M059J (cell line): ENCODE measurements around the gene SHC3. TPM values are rescaled to one million over a fixed set of nuclear protein-coding genes. Genes with fewer than 3 reads are reported as not detected.

Experiments
- DNase-seq: peaks from one replicate; pipeline ENCODE4 v3.0.0-alpha.2; 2012; ENCODE audit warnings: low read depth
- total RNA-seq: library from RNA; depleted of rRNA; stranded (reverse); fragments of >200 nt; shearing (Covaris generic); gene quantifications from 2 replicates; pipeline ENCODE4 v1.2.3, GENCODE V29; 2014

The SHC3 gene
- total RNA-seq, 1 experiment from 2014 or later, result 3.2 TPM

DNA sequence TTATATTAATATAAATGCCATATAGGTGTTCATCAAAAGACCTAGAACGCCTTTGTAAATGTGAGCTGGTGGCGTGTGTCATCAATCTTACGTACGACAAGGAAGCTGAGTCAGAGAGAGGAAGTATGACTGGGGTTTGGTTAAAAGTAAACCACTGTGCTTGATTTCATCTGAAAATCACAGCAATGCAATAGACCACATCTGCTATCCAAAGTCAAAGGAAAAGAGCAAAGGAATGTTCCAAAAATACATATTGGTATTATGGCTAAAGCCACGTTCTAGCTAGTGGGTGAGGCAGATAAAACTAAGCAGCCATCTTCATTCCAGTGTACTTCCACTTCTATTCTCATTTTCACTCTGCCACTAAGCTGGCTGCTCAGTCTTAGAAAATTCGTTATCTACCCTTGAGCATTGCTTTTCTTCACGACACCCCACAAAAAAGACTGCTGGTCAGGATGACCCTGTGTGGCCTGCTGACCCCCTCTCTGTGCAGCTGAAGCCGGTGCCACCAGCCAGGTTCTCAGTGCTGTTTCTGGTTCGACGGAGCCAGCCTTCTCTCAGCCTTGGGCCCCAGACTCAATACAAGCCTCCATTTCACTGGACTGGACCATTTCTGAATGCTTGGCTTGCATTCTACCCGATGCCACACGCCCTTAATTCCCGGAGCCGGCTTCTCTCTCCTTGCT is 23.8 kb downstream of the SHC3 start:
- DNase-seq, result peak; percentile 94

DNA sequence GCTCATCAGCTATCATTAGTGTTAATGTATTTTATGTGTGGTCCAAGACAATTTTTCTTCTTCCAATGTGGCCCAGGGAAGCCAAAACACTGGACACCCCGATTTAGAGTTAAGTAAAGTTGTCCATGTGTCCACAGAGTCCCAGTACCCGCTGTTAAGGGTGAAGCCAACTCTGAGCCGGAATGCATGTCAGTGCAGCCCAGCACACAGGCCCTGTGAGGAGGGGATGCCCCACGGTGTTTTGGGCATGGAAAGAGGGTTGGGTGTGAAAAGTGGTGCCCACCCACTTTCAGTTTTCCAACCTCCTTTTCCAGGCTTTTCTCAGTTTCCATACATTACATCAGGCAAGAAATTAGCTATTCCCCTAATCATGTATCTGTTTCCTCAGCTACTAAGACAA is 24.4 kb downstream of the SHC3 start:
- no peak for DNase-seq

DNA sequence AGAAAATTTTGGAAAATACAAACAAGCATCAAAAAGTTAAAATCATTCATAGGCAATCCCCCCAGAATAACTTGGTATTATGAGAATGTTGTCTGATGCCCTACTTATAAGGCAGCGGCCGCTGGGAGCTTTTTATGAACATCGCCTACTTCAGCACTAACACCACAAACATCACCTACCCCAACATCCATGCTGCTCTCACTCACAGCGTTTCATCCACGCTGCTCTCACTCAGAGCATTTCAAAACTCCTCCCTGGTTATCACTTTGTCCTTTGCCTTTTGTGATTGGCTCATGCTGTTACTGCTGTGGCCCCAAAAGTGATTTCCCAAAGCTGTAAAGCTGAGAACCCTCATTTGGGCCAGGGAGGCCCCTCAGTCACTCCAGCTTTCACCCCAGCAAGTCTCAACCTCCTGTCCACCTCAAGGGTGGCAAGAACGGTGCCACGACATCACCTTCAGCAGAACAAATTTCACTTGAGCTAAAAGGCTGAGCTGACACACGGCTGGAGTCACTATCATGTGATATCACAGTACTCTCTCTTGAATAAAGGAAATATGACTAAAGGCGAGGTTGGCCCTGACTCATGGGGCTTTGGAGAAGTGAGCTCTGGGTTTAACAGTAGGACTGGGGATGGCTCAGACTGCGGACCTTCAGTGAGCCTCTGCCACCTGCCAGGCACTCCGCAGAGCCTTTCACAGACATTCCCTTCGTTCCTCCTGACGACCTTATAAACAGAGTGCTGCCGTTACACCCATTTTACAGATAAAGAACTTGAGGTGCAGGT is 25.2 kb downstream of the SHC3 start:
- DNase-seq, result peak; percentile 95

DNA sequence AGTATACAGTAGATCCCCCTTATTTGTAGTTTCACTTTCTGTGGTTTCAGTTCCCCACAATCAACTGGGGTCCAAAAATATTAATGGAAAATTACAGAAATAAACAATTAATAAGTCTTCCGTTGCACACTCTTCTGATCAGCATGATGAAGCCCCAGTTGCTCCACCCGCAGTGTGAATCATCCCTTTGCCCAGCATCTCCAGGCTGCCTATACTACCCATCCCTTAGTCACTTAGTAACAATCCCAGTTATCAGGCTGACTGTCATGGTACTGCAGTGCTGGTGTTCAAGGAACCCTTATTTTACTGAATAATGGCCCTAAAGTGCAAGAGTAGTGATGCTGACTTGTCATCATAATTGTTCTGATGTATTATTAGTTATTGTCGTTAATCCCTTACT is 28.9 kb downstream of the SHC3 start:
- DNase-seq, result peak; percentile 81

DNA sequence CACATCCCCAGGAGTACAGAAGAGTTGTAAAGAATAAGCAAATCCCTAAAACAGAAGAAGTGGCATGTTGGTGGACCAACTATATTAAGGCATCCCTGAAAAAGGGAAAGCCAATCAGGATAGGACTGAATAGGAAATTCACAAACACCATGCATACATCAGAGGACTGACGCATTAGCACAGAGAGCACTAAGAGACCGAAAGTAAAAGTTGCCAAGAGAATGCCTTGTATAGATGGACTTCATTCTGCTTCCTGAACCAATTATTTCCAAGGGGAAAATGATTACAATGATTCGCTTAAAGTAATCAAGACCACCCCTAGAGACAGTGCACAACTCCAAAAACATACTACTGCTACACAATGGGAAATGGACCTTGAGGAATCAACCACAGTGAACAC is 33.5 kb downstream of the SHC3 start:
- no peak for DNase-seq

DNA sequence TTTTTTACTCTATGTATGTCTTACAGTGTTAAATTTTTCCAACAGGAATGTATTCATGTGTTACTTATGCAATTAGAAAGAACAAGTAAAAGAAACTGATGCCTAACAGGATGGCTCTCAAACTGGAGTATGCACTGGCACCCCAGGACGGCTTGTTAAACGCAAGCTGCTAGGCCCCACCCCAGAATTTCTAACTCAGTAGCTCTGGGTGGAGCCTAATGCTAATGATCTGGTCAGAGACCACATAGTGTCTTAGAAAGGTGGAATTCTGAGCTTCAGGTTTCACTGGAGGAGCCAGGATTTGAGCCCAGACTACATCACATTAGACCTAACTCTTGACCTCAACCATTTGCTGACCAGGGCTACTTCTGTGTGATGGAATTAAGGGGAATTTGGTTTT is 34.4 kb downstream of the SHC3 start:
- DNase-seq, result no peak

DNA sequence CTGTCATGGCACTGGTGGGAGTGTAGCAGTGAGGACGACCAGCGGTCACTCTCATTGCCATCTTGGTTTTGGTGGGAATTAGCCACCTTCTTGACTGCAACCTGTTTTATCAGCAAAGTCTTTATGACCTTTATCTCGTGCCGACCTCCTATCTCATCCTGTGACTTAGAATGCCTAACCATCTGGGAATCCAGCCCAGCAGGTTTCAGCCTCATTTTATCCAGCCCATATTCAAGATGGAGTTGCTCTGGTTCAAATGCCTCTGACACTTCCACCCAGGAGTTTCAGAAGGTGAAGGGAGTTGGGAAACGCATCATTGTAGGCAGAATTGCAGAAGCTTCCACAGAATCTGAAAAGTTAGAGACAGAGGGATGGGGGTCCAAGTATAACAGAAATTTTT is 35.4 kb downstream of the SHC3 start:
- no peak for DNase-seq

DNA sequence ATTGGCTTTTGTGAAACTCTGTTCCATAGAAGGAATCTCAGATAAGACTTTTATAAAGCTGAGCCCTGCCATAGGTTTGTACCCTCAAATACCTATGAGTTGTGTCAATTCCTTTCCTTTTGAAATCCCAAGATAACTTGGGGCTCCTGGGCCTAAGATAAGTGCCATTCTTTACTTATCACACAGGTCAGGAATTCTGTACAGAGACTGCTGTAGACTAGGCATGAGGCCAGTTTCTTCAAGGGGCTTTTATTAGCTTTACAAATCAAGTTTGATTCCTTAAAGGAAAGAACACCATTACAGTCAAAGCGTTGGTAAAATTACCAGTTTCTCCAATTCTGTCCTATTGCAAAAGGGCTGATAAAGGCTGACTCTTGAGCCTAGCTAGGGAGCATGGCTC is 39.2 kb downstream of the SHC3 start:
- peak; percentile 62 for DNase-seq

DNA sequence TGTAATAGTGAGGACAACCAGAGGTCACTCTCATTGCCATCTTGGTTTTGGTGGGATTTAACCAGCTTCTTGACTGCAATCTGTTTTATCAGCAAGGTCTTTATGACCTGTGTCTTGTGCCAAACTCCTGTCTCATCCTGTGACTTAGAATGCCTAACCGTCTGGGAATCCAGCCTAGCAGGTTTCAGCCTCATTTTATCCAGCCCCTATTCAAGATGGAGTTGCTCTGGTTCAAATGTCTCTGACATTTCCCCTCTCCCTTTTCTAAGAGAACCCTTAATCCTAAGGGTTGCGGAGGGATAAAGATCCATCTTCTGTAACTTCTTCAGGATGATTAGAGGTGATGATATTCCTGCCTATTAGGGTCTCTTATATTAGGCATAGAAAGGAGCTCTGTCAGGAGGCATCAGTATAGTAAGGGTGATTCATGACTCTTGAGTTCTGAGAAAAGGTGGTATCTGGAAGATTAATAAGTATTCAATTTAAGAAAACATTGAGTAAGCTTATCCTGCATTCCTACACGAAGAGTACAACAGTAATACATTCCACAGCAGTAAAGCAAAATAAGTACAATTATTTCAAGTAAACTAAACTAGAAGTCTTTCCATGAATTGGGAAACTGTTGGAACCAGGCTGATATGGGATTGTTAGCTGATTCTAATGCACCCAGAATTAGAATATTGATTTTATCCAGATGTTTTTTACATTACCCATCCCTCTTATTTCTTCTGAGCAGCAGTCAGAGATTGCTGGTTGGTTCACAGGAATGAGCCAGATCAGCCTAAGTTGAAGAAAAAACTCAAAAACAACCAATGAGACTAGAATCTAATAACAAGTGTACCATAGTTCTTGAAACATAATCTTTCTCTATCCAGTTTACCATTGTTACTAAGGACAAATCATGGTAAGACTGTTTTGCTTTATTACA is 39.9 kb downstream of the SHC3 start:
- peak; percentile 78 for DNase-seq

DNA sequence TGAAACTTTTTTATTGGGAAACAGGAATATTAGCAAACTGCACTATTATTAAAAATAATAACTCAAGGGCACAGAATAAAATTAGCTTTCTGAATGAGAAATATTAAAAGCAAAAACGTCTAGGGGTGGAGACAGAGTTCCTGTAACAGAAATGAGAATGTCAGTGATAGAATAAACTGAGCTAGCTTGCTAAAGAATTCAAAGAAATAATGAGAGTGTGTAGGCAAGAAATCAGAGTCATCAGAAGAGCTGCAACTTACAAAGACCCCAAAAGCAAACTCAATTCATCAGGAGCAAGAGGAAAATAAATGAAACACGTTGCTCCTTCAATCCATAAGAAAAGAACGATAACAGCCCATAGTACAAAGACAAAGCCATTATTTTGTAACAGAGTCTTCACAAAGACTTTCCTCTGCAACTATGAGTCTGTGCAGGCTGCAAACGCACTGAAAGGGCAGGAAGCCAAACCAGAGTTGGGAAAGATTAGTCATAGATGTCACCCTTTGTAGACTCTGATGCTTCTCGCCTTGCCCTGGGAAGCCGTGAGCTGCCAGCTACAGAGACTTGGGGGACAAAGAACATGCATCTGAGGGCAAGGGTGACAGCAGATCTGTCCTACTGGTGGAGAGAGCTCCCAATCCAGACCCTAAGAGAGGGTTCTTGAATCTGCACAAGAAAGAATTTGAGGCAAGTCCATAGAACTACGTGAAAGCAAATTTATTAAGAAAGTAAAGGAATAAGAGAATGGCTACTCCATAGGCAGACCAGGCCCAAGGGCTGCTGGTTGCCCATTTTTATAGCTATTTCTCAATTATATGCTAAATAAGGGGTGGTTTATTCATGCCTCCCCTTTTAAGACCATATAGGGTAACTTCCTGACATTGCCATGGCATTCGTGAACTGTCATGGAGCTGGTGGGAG is 40.8 kb downstream of the SHC3 start:
- DNase-seq, result peak; percentile 98

DNA sequence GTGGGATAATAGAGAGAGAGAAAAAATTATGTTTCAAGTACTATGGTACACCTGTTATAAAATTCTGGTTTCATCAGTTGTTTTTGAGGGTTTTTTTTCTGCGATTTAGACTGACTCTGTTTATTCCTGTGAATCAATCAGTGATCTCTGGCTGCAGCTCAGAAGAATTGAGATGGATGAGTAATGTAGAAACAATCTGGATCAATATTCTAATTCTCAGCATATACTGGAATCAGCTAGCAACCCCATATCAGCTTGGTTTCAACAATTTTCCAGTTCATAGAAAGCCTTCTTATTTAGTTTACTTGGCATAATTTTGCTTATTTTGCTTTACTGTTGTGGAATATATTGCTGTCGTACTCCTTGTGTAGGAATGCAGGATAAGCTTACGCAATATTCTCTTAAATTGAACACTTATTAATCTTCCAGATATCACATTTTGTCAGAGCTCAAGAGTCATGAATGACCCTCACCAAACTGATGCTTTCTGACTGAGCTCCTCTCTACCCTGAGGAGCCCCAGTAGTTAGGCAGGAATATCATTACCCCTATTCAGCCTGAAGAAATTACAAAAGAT is 42.9 kb downstream of the SHC3 start:
- DNase-seq, result no peak

DNA sequence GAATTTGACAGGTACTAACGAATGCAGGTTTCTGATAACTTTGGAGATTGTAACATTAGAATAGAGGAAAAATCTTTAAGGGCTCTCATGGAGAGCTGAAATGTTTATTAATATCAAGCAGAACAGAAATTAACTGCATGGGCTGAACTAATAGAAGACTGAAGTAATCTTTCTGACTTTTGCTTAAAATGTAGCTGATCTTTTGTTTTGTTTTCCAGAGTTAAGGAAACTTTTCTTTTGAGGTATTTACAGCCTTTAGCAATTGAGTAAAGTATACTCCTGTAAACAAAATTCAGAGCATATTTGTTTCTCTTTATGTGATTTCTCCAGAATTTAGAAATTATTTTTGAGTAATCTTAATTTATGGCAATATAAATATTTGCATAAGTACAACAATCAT is 43.9 kb downstream of the SHC3 start:
- DNase-seq, result no peak

DNA sequence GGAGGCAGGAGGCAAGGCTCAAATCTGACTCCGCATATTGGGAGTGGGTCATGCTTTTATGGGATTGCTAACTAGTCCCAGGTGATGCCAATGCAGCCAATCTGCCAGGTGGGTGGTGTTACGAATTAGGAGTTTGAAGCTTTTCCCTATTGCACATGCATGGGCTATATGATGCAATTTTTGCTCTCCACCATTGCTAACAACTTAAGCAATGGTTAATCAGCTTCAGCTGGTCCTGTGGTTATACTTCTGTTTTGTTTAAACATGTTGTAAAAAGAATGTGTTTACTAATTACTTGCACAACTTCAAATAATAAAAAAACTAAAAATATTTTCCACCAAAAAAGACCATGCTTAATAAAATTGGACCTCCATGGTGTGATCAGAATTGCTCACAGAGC is 55.7 kb downstream of the SHC3 start:
- no peak for DNase-seq

DNA sequence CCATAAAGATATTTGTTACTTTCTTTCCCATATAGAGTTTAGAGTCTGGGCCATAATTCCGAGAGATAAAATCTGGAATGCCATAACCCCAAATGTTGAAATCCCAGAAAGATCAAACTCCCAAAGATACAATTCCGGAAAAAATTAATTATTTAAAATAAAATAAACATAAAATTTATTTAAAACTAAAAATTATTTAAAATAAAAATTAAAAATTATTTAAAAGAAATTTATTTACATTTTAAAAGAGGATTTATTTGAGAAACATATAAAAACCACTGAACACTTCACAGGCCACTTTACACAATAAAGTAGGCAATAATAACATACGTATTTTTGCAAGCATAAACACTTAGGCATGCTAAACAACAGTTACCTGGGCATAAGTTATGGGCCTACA is 57.9 kb downstream of the SHC3 start:
- DNase-seq, result no peak

DNA sequence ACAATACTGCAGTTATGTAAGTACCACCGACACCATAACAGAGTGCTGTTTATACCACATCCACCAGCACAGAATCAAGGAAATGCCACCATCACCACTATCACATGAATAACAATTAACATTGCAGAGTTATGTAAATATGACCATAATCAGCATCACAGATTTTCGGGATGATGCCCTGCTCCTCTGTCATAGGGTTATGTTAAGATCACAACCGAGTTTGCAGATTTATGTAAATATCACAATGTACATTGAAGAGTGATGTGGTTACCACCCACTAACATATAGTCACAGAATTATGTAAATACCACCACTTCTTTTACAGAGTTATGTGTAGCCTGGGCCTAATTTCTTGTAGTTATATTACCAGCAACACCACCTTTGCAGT is 61.8 kb downstream of the SHC3 start:
- no peak for DNase-seq

DNA sequence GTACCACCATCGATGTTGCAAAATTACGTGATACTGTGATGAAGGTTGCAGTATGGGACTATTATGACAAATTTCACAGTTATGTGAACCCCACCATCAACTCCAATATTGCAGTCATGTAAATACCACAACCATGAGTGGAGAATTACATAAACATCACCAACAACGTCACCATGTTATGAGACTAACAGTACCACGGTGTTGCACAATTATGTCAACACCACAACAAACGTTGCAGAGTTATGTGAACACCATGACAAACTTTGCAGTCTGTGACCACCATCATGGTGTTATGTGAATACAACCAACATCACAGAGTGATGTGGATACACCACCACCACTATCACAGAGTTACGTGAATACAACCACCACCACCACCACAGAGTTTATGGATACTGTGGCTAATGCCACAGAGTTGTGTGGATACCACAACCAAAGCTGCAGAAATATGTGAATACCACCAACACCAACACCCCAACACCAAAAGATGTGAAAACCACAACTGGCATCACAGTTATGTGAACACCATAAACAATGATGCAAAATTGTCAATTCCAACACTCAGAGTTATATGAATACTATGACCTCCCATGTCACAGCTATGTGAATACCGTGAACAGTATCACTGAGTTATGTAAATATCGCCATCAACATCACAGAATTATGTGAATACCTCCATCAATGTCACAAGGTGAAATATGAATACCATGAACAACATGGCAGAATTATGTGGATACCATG is 62.4 kb downstream of the SHC3 start:
- peak; percentile 61 for DNase-seq

DNA sequence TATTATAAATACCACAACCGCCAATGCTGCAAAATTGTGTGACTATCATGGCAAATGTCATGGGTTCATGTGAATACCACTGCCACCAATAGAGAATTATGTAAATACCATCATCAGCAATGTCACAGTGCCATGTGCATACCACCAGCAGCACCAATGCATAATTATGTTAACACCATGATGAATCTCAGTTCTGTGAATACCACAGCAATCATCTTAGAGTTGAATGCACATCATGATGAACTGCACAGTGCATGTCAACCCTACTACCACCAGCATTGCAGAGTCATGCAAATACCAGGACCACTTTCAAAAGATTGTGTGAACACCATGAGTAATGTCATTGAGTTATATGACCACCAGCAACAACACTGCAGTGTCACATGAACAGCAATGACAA is 63.2 kb downstream of the SHC3 start:
- no peak for DNase-seq

DNA sequence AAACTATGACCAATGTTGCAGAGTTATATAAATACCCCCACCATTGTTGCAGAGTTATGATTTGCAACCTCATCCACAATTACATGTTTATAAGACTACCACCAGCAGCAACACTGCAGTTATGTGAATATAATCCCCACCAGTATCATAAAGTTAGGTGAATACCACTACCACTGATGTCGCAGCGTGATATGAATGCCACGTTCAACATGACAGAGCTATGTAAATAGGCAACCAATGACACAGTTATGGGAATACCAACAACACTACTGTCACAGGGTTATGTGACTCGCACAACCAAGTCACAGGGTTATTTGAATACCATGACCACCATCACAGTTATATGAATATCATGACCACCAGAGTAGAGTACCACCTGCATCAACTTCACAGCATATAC is 63.9 kb downstream of the SHC3 start:
- no peak for DNase-seq

DNA sequence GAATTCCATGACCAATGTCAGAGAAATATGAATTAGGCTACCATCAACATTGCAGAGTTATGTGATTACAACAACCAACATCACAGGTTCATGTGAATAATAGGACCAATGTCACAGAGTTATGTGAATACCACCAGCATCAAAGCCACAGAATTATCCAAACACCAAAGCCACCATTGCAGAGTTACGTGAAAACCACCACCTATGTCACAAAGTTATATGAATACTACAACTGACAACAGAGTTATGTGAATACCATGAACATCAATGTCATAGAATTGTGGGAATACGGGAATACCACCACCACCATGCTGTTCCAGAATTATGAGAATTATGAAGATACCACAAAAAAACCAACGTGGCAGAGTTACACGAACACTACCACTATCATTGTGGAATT is 64.8 kb downstream of the SHC3 start:
- no peak for DNase-seq

DNA sequence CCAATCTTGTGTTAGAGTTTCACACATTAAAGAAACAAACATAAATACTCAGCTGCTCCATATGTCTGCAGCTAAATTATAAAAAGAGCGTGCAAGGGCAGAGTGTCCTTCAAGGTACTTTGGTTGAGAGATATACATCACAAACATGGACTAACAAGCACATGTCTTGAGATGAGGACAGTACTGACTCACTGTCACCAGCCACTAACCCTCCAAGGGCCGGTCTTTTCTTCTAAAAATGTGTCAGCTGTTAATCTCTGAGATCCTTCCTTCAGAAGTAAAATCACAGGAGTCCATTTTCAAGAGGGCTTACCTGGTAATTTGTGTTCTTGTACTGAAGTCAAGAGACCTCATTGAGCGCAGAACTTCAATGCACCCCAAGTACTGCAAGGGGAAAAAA is 66.4 kb downstream of the SHC3 start:
- no peak for DNase-seq
